B cell (primary cell): ENCODE measurements around the gene PRKCH. TPM values are rescaled to one million over a fixed set of nuclear protein-coding genes. Genes with fewer than 3 reads are reported as not detected.

Experiments used
- ATAC-seq: fragments of 200-7000 bp; cut with Tn5 transposase; one replicate; pipeline ENCODE4 v1.10.0; 2021; ENCODE audit warnings: low read depth, mild to moderate bottlenecking, moderate number of reproducible peaks, moderate library complexity
- CTCF ChIA-PET: fragments of 350-600 bp; sonication (Branson Sonifier 250); formaldehyde crosslinking; loops from one replicate; lab custom pipeline; 2021; ENCODE audit warnings: antibody characterized with exemption, inconsistent platforms; lab: Charles Lee
- POLR2A ChIA-PET: fragments of 350-600 bp; sonication (Branson Sonifier 250); formaldehyde crosslinking; loops from one replicate; lab custom pipeline; 2021; ENCODE audit warnings: antibody characterized with exemption; lab: Charles Lee
- DNase-seq: peaks from one replicate; pipeline ENCODE4 v3.0.0; 2013
- H2AFZ ChIP-seq: 2 replicates; pipeline ENCODE4 v1.6.1; 2012; ENCODE audit warnings: mild to moderate bottlenecking, low read depth, low read length; ENCODE audit not compliant: insufficient read depth, poor library complexity, severe bottlenecking
- H3K27ac ChIP-seq, 2 donors: 1 replicate in 1 of 2; 2 replicates in 1 of 2; pipeline ENCODE4 v1.5.1; 2012 to 2013; ENCODE audit warnings: low read length in 2 of 2, mild to moderate bottlenecking in 2 of 2, moderate library complexity in 1 of 2
- H3K27me3 ChIP-seq, 4 experiments: fragments of 200-600 bp in 1 of 4; sonication (generic) in 1 of 4; replicated peaks in 1 of 4; 1 replicate in 2 of 4; 2 replicates in 2 of 4; pipeline versions ENCODE4 v1.6.1 to v1.7.0; 2013 to 2016; ENCODE audit warnings: low read length in 3 of 4, mild to moderate bottlenecking in 2 of 4, mixed read lengths in 1 of 4, moderate library complexity in 1 of 4; ENCODE audit not compliant: insufficient read depth in 4 of 4, control insufficient read depth in 3 of 4; ENCODE audit errors: control extremely low read depth in 1 of 4
- H3K36me3 ChIP-seq, 2 experiments: replicated peaks in 1 of 2; 1 replicate in 1 of 2; 2 replicates in 1 of 2; pipeline versions ENCODE4 v1.6.1 to v1.7.1; 2013; ENCODE audit warnings: low read length in 1 of 2; ENCODE audit not compliant: insufficient read depth in 2 of 2, control insufficient read depth in 1 of 2; ENCODE audit errors: control extremely low read depth in 1 of 2, extremely low read depth in 1 of 2
- H3K4me1 ChIP-seq, 2 donors: fragments of 200-600 bp in 1 of 2; sonication (generic) in 1 of 2; 1 replicate in 1 of 2; 2 replicates in 1 of 2; pipeline versions ENCODE4 v1.5.1 to v1.6.1; 2013 to 2017; ENCODE audit warnings: low read length in 2 of 2; ENCODE audit not compliant: control insufficient read depth in 2 of 2, insufficient read depth in 2 of 2
- H3K4me2 ChIP-seq: replicated peaks from 2 replicates; pipeline ENCODE3; 2012; ENCODE audit warnings: mild to moderate bottlenecking, low read depth, low read length; ENCODE audit not compliant: poor library complexity, severe bottlenecking
- H3K4me3 ChIP-seq, 5 experiments: fragments of 200-600 bp in 1 of 5; sonication (generic) in 1 of 5; 1 replicate in 3 of 5; 2 replicates in 2 of 5; pipeline versions ENCODE4 v1.5.1 to v1.7.0; 2011 to 2016; ENCODE audit warnings: low read length in 4 of 5, mild to moderate bottlenecking in 4 of 5, low read depth in 2 of 5, control low read depth in 1 of 5, moderate library complexity in 1 of 5; ENCODE audit not compliant: insufficient read depth in 1 of 5; ENCODE audit errors: control extremely low read depth in 1 of 5, extremely low read depth in 1 of 5
- H3K79me2 ChIP-seq: fragments of 200-600 bp; sonication (generic); one replicate; pipeline ENCODE4 v1.6.0; 2016; ENCODE audit warnings: low read length; ENCODE audit not compliant: control insufficient read depth, insufficient read depth
- H3K9ac ChIP-seq: fragments of 200-600 bp; sonication (generic); 2 replicates; pipeline ENCODE4 v1.6.1; 2017; ENCODE audit warnings: mild to moderate bottlenecking, low read length, moderate library complexity
- H3K9me3 ChIP-seq, 3 donors: one replicate each; pipeline versions ENCODE4 v1.6.1 to v1.7.1; 2013; ENCODE audit warnings: low read length in 2 of 3; ENCODE audit not compliant: control insufficient read depth in 2 of 3, insufficient read depth in 1 of 3; ENCODE audit errors: control extremely low read depth in 1 of 3
- H4K20me1 ChIP-seq: 2 replicates; pipeline ENCODE4 v1.6.0; 2012; ENCODE audit warnings: mild to moderate bottlenecking, low read length; ENCODE audit not compliant: insufficient read depth, control insufficient read depth, poor library complexity, severe bottlenecking
- H3K27ac Mint-ChIP-seq: one replicate; pipeline ENCODE4 v1.8.0; 2021; ENCODE audit warnings: mixed read lengths
- H3K27me3 Mint-ChIP-seq: one replicate; pipeline ENCODE4 v1.8.0; 2021; ENCODE audit warnings: mixed read lengths
- H3K4me1 Mint-ChIP-seq: one replicate; pipeline ENCODE4 v1.8.0; 2021; ENCODE audit warnings: mixed read lengths
- H3K4me3 Mint-ChIP-seq: one replicate; pipeline ENCODE4 v1.8.0; 2021; ENCODE audit warnings: mixed read lengths
- H3K9me3 Mint-ChIP-seq: one replicate; pipeline ENCODE4 v1.8.0; 2022; ENCODE audit warnings: mixed read lengths; ENCODE audit not compliant: insufficient read depth
- EZH2 ChIP-seq: IDR thresholded peaks from 2 replicates; pipeline ENCODE4 v1.6.1; 2012; ENCODE audit warnings: borderline replicate concordance, low read depth, mild to moderate bottlenecking, moderate library complexity, low read length; ENCODE audit not compliant: insufficient read depth, poor library complexity, severe bottlenecking
- WGBS: methylation state at CpG from one replicate; pipeline ENCODE4 v1.1.5; 2013; ENCODE audit warnings: missing lambda C conversion rate; ENCODE audit not compliant: insufficient coverage; 5-methylcytosine and 5-hydroxymethylcytosine counted together
- intact Hi-C: fragments of 100-400 bp; cut with micrococcal nuclease; formaldehyde crosslinking; loops from one replicate; pipeline ENCODE4 v1.10.0; 2022
- polyA plus RNA-seq: library from polyadenylated mRNA; depleted of rRNA; stranded (reverse); fragments of >200 nt; gene quantifications from 2 replicates; pipeline ENCODE4 v1.2.3, GENCODE V29; 2012
- total RNA-seq, 2 donors: library from RNA; stranded (reverse); fragments of 120-200 nt in 1 of 2; gene quantifications; 1 replicate in 1 of 2; 2 replicates in 1 of 2; pipeline versions ENCODE4 v1.2.3 to v1.2.4, GENCODE V29; 2013 to 2022
- TF ChIP-seq, protein P1 (sequence below): fragments of 200-600 bp; IDR thresholded peaks from one replicate; pipeline ENCODE4 v1.8.0; 2022; ENCODE audit warnings: antibody characterized with exemption, mild to moderate bottlenecking

PRKCH gene
- total and polyA plus RNA-seq, 2 donors (not counting 1 experiment from before 2014, with no cell fraction given): 2.0 to 5.0 TPM

GRCh38 chr14:61545726-61546455 is 224.5 kb downstream of the PRKCH start:
- H3K4me1 ChIP-seq: no peaks in the 10 kb centered on the region
- no peaks in the 10 kb centered on the region for H3K9me3 ChIP-seq
- TF ChIP-seq, protein P1, sequence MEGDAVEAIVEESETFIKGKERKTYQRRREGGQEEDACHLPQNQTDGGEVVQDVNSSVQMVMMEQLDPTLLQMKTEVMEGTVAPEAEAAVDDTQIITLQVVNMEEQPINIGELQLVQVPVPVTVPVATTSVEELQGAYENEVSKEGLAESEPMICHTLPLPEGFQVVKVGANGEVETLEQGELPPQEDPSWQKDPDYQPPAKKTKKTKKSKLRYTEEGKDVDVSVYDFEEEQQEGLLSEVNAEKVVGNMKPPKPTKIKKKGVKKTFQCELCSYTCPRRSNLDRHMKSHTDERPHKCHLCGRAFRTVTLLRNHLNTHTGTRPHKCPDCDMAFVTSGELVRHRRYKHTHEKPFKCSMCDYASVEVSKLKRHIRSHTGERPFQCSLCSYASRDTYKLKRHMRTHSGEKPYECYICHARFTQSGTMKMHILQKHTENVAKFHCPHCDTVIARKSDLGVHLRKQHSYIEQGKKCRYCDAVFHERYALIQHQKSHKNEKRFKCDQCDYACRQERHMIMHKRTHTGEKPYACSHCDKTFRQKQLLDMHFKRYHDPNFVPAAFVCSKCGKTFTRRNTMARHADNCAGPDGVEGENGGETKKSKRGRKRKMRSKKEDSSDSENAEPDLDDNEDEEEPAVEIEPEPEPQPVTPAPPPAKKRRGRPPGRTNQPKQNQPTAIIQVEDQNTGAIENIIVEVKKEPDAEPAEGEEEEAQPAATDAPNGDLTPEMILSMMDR: no peak
- TF ChIP-seq EZH2: no peak
- H3K4me2 ChIP-seq: no peak overlapping the region
- H3K79me2 ChIP-seq: no peaks in the 10 kb centered on the region
- no peak for ATAC-seq
- POLR2A ChIA-PET: no interaction called here
- no peaks in the 10 kb centered on the region for H3K27me3 ChIP-seq
- Mint-ChIP-seq H3K27ac (no peak overlapping the region), H3K9me3 (no peaks in the 10 kb centered on the region), H3K27me3 (no peaks in the 10 kb centered on the region), H3K4me1 (peaks cover 6% of the 10 kb centered on the region), H3K4me3 (no peak overlapping the region)
- DNase-seq: no peak
- intact Hi-C loops: no loop called here
- CTCF ChIA-PET: interaction anchor here (1.2 to 1.4 kb wide), 3 partner anchors 11 to 25 kb away, joined by 3 read pairs; no protein-coding TSS in a partner anchor
- H3K4me3 ChIP-seq: no peak overlapping the region
- no peak overlapping the region for H2AFZ ChIP-seq
- H3K9ac ChIP-seq: no peak overlapping the region
- WGBS: 96% methylated on average over 6 of the region's 7 CpGs
- H3K36me3 ChIP-seq: no peaks in the 10 kb centered on the region
- H4K20me1 ChIP-seq: no peaks in the 10 kb centered on the region
- no peak overlapping the region for H3K27ac ChIP-seq
